Stimulated activated CD4-positive, alpha-beta T cell treated with anti-CD3 and anti-CD28 coated beads, Interleukin-2, amount 100 ng/mL, for 4 hours (primary cell): ENCODE data around the gene TCF19.

ENCODE experiments used
- DNase-seq: peaks from one replicate; pipeline ENCODE4 v3.0.0-alpha.2; 2020; ENCODE audit warnings: low read depth

TCF19 gene

GRCh38 chr6:31158140-31158862 lies at the start of gene TCF19:
Gene TCF19, plus strand, starts transcription at chr6:31158589. Its CDS starts 881 bp downstream, at chr6:31159470.
- DNase-seq, result peak; percentile 99

- no peak for DNase-seq
Observed at GRCh38 chr6:31110825-31111582, 47.4 kb upstream of the TCF19 start.

- DNase-seq, result no peak
Observed at GRCh38 chr6:31111712-31112111, 46.7 kb upstream of the TCF19 start.

GRCh38 chr6:31112478-31112877 lies 45.9 kb upstream of the TCF19 start, which contains the start of gene C6orf15:
Gene C6orf15, minus strand, starts transcription at chr6:31112575. Its CDS starts 20 bp downstream, at chr6:31112555.
- DNase-seq, result no peak

GRCh38 chr6:31113861-31114540 lies 44.4 kb upstream of the TCF19 start:
- no peak for DNase-seq

GRCh38 chr6:31114541-31114878 lies 43.9 kb upstream of the TCF19 start, which contains the start of gene PSORS1C1:
Gene PSORS1C1, plus strand, starts transcription at chr6:31114800. Its CDS starts 14,833 bp downstream, at chr6:31129633.
- no peak for DNase-seq

- no peak for DNase-seq
Observed at GRCh38 chr6:31114970-31115849, 43.2 kb upstream of the TCF19 start.

- DNase-seq, result no peak
Observed at GRCh38 chr6:31115941-31116560, 42.3 kb upstream of the TCF19 start.

GRCh38 chr6:31116661-31117385 lies 41.6 kb upstream of the TCF19 start:
- DNase-seq, result no peak

- no peak for DNase-seq
Observed at GRCh38 chr6:31118178-31118577, 40.2 kb upstream of the TCF19 start.

- no peak for DNase-seq
Observed at GRCh38 chr6:31120151-31120915, 38.1 kb upstream of the TCF19 start, which contains the start of gene CDSN. Gene CDSN, minus strand, starts transcription at chr6:31120446. Its CDS starts 27 bp downstream, at chr6:31120419.

GRCh38 chr6:31121131-31121790 lies 37.1 kb upstream of the TCF19 start:
- DNase-seq, result no peak

- no peak for DNase-seq
Observed at GRCh38 chr6:31122791-31123706, 35.3 kb upstream of the TCF19 start.

GRCh38 chr6:31125162-31125561 lies 33.2 kb upstream of the TCF19 start:
- no peak for DNase-seq

GRCh38 chr6:31125586-31126363 lies 32.6 kb upstream of the TCF19 start:
- DNase-seq, result no peak

- DNase-seq, result no peak
Observed at GRCh38 chr6:31126396-31127175, 31.8 kb upstream of the TCF19 start.
